ENCODE measurements around the gene GPR61. TPM values are rescaled to one million over a fixed set of nuclear protein-coding genes. Genes with fewer than 3 reads are reported as not detected.
A peak's percentile ranks its signal among the peaks of the same experiment; 100 is the strongest.

GPR61 gene
- total RNA-seq, 6 experiments from 2014 or later, result not detected

DNA sequence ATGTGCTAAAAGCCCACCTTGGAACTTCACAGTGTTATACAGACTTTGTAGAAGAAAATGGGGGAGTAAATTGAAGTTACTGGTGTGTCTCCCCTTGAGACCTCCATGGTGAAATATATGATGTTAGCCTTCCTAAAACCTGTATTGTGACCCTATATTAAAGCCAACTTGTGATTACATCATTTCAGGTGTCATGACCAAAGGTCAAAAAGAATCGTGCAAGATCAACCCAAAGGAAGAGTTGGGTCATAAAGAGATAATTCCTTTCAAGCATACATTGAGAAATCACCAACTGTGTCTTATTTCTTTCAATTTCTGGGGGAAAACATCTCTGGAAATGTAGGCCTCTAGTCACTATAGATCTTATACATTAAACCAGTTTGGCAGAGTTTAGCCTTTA lies 45.1 kb downstream of the GPR61 start:
- ATAC-seq (peak in 3 of 4 donors; percentile 31 to 43 (median 42)), DNase-seq (no peak)
- TF ChIP-seq POLR2A (IDR thresholded peaks at IDR 0.05), result no peak
- TF ChIP-seq, protein P1, sequence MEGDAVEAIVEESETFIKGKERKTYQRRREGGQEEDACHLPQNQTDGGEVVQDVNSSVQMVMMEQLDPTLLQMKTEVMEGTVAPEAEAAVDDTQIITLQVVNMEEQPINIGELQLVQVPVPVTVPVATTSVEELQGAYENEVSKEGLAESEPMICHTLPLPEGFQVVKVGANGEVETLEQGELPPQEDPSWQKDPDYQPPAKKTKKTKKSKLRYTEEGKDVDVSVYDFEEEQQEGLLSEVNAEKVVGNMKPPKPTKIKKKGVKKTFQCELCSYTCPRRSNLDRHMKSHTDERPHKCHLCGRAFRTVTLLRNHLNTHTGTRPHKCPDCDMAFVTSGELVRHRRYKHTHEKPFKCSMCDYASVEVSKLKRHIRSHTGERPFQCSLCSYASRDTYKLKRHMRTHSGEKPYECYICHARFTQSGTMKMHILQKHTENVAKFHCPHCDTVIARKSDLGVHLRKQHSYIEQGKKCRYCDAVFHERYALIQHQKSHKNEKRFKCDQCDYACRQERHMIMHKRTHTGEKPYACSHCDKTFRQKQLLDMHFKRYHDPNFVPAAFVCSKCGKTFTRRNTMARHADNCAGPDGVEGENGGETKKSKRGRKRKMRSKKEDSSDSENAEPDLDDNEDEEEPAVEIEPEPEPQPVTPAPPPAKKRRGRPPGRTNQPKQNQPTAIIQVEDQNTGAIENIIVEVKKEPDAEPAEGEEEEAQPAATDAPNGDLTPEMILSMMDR (IDR thresholded peaks at IDR 0.05), result no peak
- Histone ChIP-seq H3K9me3 (no peaks in the 10 kb centered on the region), H3K4me3 (no peak overlapping the region), H3K36me3 (peaks cover 3 to 30% (median 8%) of the 10 kb centered on the region in 4 donors), H3K4me1 (peaks cover 0 to 37% (median 3%) of the 10 kb centered on the region in 4 donors), H3K27ac (no peak overlapping the region), H3K27me3 (no peaks in the 10 kb centered on the region)
- WGBS (ENCODE audit: insufficient coverage, low coverage, low lambda C conversion rate, missing lambda C conversion rate), result 15% methylated on average over 1 of the region's 1 CpG
- intact Hi-C loops (cut with DNase I), result no loop called here

DNA sequence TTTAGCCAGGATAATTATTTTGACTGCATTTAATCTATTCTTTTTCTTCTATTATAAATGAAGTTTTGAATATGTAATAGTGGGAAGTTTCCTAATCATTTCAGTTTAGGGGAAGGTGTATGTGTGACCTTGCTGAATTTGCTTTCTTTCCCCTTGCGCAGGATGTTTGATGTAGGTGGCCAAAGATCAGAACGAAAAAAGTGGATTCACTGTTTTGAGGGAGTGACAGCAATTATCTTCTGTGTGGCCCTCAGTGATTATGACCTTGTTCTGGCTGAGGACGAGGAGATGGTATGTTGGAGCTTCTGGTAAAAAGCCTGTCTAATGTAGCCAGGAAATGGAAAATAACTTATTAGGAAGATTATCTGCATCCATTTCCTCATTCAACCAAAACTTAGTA lies 46.4 kb downstream of the GPR61 start:
- TF ChIP-seq, protein P1 (IDR thresholded peaks at IDR 0.05), result no peak
- no peak for TF ChIP-seq POLR2A (IDR thresholded peaks at IDR 0.05)
- 21% methylated on average over 3 of the region's 3 CpGs for WGBS (ENCODE audit: insufficient coverage, low coverage, low lambda C conversion rate, missing lambda C conversion rate)
- Histone ChIP-seq H3K4me3 (no peak overlapping the region), H3K27me3 (no peaks in the 10 kb centered on the region), H3K4me1 (peaks cover 0 to 37% (median 3%) of the 10 kb centered on the region in 4 donors), H3K9me3 (no peaks in the 10 kb centered on the region), H3K27ac (peak overlapping the region in 1 of 3 donors; percentile 42), H3K36me3 (peaks cover 3 to 31% (median 8%) of the 10 kb centered on the region in 4 donors)
- DNase-seq (no peak), ATAC-seq (peak in 2 of 4 donors; percentile 67 to 78)
- intact Hi-C loops (cut with DNase I), result no loop called here

DNA sequence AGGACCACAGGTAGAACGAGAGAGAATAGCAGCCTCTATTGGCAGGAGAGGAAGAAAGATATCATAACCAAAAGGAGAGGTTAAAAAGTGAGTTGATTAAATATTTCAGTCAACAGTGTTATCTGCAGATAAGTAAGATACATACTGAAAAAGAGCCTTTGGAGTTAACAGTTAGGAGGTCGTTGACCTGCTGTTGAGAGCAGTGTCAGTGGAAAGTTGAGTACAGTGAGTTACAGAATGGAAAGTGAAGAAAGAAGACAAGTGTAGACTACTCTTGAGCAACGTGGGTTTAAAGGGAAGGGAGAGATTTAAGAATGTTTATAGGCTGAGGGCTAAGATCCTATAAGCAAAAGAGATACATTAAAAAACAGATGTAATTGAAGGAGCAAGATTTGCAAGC lies 49.5 kb downstream of the GPR61 start:
- intact Hi-C loops (cut with DNase I), result no loop called here
- DNase-seq, result no peak
- Histone ChIP-seq H3K4me1 (peaks cover 0 to 35% (median 3%) of the 10 kb centered on the region in 4 donors), H3K27ac (no peak overlapping the region), H3K4me3 (no peak overlapping the region), H3K36me3 (peaks cover 3 to 36% (median 15%) of the 10 kb centered on the region in 4 donors), H3K9me3 (no peaks in the 10 kb centered on the region), H3K27me3 (no peaks in the 10 kb centered on the region)
- TF ChIP-seq POLR2A (IDR thresholded peaks at IDR 0.05), result no peak
- 16% methylated on average over 3 of the region's 3 CpGs for WGBS (ENCODE audit: insufficient coverage, low coverage, low lambda C conversion rate, missing lambda C conversion rate)
- peak; percentile 56 to 83 (median 75) for ATAC-seq

- peaks cover 0 to 30% (median 2%) of the 10 kb centered on the region in 4 donors for H3K4me1 ChIP-seq
- H3K4me3 ChIP-seq, result no peak overlapping the region
- TF ChIP-seq POLR2A (IDR thresholded peaks at IDR 0.05), result no peak
- TF ChIP-seq, protein P1 (IDR thresholded peaks at IDR 0.05), result no peak
- ATAC-seq, result no peak
- intact Hi-C loops (cut with DNase I), result no loop called here
- H3K9me3 ChIP-seq, result no peaks in the 10 kb centered on the region
- peaks cover 3 to 36% (median 14%) of the 10 kb centered on the region in 4 donors for H3K36me3 ChIP-seq
- no peak overlapping the region for H3K27ac ChIP-seq
- DNase-seq, result no peak
- H3K27me3 ChIP-seq, result no peaks in the 10 kb centered on the region
Measured at GRCh38 chr1:109589679-109590078, 50.0 kb downstream of the GPR61 start.

GRCh38 chr1:109592916-109593315 lies 53.2 kb downstream of the GPR61 start:
- DNase-seq (no peak), ATAC-seq (no peak)
- Histone ChIP-seq H3K27me3 (no peaks in the 10 kb centered on the region), H3K27ac (no peak overlapping the region), H3K4me1 (peaks cover 0 to 10% (median 0%) of the 10 kb centered on the region in 4 donors), H3K4me3 (no peak overlapping the region), H3K36me3 (peaks cover 0 to 30% (median 7%) of the 10 kb centered on the region in 4 donors), H3K9me3 (no peaks in the 10 kb centered on the region)
- intact Hi-C loops (cut with DNase I), result no loop called here
- TF ChIP-seq, protein P1 (IDR thresholded peaks at IDR 0.05), result no peak
- no peak for TF ChIP-seq POLR2A (IDR thresholded peaks at IDR 0.05)

All from right lobe of liver (tissue), 6 donors.